Colonic mucosa (tissue), 4 donors: ENCODE data around the gene MED26. TPM values are rescaled to one million over a fixed set of nuclear protein-coding genes. Genes with fewer than 3 reads are reported as not detected.

Experiments used
- DNase-seq: peaks from one replicate; pipeline ENCODE4 v3.0.0-alpha.2; 2020
- H3K27ac ChIP-seq: fragments of 200-600 bp; one replicate; pipeline ENCODE4 v1.8.0; 2021
- H3K27me3 ChIP-seq: fragments of 200-600 bp; one replicate; pipeline ENCODE4 v1.8.0; 2021
- H3K36me3 ChIP-seq: fragments of 200-600 bp; one replicate; pipeline ENCODE4 v1.8.0; 2021
- H3K4me1 ChIP-seq: fragments of 200-600 bp; one replicate; pipeline ENCODE4 v1.8.0; 2021; ENCODE audit warnings: mild to moderate bottlenecking
- H3K4me3 ChIP-seq: fragments of 200-600 bp; one replicate; pipeline ENCODE4 v1.8.0; 2021
- H3K9ac ChIP-seq, 2 donors: one replicate each; pipeline ENCODE4 v1.7.0; 2013; ENCODE audit warnings: control low read depth in 2 of 2, low read depth in 2 of 2, low read length in 2 of 2
- H3K9me3 ChIP-seq: fragments of 200-600 bp; one replicate; pipeline ENCODE4 v1.8.0; 2021
- intact Hi-C: fragments of 100-400 bp; cut with DNase I; formaldehyde crosslinking; loops from one replicate; pipeline ENCODE4 v1.14.1; 2022
- total RNA-seq, 2 donors: library from RNA; stranded (reverse); fragmentation: NEBNext Ultra II Directional in 1 of 2; extraction: Animal tissue kit (Norgen Biotek cat#: 25700) in 1 of 2; gene quantifications; one replicate each; pipeline ENCODE4 v1.2.1, GENCODE V29; 2021
- TF ChIP-seq, protein P1 (sequence below): fragments of 200-600 bp; IDR thresholded peaks from one replicate; pipeline ENCODE4 v1.8.0; 2022; ENCODE audit warnings: antibody characterized with exemption, mild to moderate bottlenecking
- donor health status: healthy.
- donor health status: DM: no; HTN: no; CAD: no.
- donor health status: DM: no; HTN: no; CAD: no.

The MED26 gene
- total RNA-seq, 2 donors from 2014 or later = 10.0 to 11.9 TPM

- Histone ChIP-seq H3K4me3 (peak overlapping the region; percentile 100), H3K4me1 (peaks cover 22% of the 10 kb centered on the region), H3K9me3 (no peaks in the 10 kb centered on the region), H3K9ac (peak overlapping the region in 1 of 2 donors; percentile 86), H3K27me3 (no peaks in the 10 kb centered on the region), H3K36me3 (peaks cover under 1% of the 10 kb centered on the region), H3K27ac (no peak overlapping the region)
- intact Hi-C loops = no loop called here
- no peak for DNase-seq
- TF ChIP-seq, protein P1, sequence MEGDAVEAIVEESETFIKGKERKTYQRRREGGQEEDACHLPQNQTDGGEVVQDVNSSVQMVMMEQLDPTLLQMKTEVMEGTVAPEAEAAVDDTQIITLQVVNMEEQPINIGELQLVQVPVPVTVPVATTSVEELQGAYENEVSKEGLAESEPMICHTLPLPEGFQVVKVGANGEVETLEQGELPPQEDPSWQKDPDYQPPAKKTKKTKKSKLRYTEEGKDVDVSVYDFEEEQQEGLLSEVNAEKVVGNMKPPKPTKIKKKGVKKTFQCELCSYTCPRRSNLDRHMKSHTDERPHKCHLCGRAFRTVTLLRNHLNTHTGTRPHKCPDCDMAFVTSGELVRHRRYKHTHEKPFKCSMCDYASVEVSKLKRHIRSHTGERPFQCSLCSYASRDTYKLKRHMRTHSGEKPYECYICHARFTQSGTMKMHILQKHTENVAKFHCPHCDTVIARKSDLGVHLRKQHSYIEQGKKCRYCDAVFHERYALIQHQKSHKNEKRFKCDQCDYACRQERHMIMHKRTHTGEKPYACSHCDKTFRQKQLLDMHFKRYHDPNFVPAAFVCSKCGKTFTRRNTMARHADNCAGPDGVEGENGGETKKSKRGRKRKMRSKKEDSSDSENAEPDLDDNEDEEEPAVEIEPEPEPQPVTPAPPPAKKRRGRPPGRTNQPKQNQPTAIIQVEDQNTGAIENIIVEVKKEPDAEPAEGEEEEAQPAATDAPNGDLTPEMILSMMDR = no peak
Observed at GRCh38 chr19:16540948-16541347, 87.1 kb downstream of the MED26 start.

GRCh38 chr19:16537111-16537510, 90.9 kb downstream of the MED26 start:
- H3K36me3 ChIP-seq = peaks cover 16% of the 10 kb centered on the region
- no peak overlapping the region for H3K4me3 ChIP-seq
- H3K4me1 ChIP-seq = peaks cover 18% of the 10 kb centered on the region
- DNase-seq = no peak
- TF ChIP-seq, protein P1 = no peak
- H3K9me3 ChIP-seq = no peaks in the 10 kb centered on the region
- H3K27me3 ChIP-seq = no peaks in the 10 kb centered on the region
- no peak overlapping the region for H3K9ac ChIP-seq
- intact Hi-C loops = no loop called here
- H3K27ac ChIP-seq = no peak overlapping the region

GRCh38 chr19:16536130-16536529, 91.9 kb downstream of the MED26 start:
- intact Hi-C loops = no loop called here
- no peak overlapping the region for H3K27ac ChIP-seq
- H3K9ac ChIP-seq = no peak overlapping the region
- no peak overlapping the region for H3K4me3 ChIP-seq
- H3K36me3 ChIP-seq = peaks cover 21% of the 10 kb centered on the region
- H3K4me1 ChIP-seq = peaks cover 15% of the 10 kb centered on the region
- no peaks in the 10 kb centered on the region for H3K9me3 ChIP-seq
- TF ChIP-seq, protein P1 = no peak
- no peak for DNase-seq
- H3K27me3 ChIP-seq = no peaks in the 10 kb centered on the region

DNA sequence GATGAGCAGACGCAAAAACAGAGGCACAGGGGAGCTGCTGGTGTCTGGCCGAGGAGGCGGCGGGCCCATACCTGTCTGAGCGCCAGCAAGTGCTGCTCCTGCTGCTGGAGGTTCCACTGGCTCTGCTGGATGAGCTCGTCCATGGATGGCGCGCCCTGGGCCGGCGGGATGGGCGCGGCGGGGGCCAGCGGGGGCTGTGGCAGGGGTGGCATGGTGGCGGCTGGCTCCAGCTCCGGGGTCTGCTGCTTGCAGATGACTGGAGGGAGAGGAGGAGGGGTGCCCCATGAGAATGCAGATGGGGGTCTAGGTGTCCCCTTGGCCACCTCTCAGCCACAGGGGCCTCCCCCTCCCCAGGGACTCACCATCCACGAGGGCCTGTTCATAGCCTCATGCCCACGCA, 92.6 kb downstream of the MED26 start:
- DNase-seq = no peak
- Histone ChIP-seq H3K4me3 (no peak overlapping the region), H3K9me3 (no peaks in the 10 kb centered on the region), H3K9ac (no peak overlapping the region), H3K36me3 (peaks cover 27% of the 10 kb centered on the region), H3K4me1 (peaks cover 9% of the 10 kb centered on the region), H3K27me3 (no peaks in the 10 kb centered on the region), H3K27ac (no peak overlapping the region)
- TF ChIP-seq, protein P1 = no peak
- intact Hi-C loops = no loop called here

DNA sequence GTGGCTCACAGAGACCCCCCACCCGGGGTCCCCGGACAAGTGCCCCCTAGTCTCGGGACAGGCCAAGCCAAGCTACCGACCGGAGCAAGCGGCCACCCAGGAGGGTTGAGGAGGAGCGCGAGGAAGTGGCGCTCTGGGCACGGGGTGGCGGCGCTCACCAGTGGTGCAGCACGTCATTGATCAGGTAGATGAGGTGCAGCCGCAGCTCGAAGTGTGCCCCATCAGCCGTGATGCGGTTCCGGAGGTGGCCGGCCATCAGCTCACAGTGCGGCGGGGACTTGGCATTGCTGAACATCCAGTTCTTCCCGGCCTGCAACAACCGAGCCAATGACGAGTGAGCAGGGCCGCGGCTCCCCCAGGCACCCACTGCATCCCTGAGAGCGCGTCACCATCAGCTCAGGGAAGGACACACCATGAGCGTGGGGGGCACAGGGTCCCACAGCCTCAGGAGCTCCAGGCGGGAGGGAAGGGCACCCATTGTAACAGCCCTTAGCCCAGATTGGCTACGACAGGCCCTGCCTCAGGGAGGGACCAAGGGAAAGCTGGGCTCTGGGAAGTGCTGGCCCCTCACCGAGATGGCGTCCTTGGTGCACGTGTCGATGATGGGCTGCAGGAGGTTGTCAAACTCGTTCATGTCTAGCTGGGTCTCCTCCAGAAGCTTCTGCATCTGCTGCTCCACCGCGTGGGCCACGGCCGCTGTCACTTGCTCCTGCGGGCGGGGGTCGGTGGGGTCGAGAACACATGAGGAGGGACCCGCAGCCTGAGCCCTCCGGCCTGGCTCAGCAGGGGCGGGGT, 95.4 kb downstream of the MED26 start:
- H3K27me3 ChIP-seq = no peaks in the 10 kb centered on the region
- no peak overlapping the region for H3K27ac ChIP-seq
- no peaks in the 10 kb centered on the region for H3K4me1 ChIP-seq
- TF ChIP-seq, protein P1 = no peak
- H3K9ac ChIP-seq = no peak overlapping the region
- no peaks in the 10 kb centered on the region for H3K9me3 ChIP-seq
- H3K4me3 ChIP-seq = no peak overlapping the region
- H3K36me3 ChIP-seq = peaks cover 43% of the 10 kb centered on the region
- intact Hi-C loops = no loop called here
- DNase-seq = no peak
